Hepatic stellate cell (primary cell): Measurements from ENCODE around the gene MUC6.

ENCODE experiments used
- DNase-seq: peaks from one replicate; pipeline ENCODE4 v3.0.0; 2011; ENCODE audit warnings: low spot score

Gene MUC6

DNA sequence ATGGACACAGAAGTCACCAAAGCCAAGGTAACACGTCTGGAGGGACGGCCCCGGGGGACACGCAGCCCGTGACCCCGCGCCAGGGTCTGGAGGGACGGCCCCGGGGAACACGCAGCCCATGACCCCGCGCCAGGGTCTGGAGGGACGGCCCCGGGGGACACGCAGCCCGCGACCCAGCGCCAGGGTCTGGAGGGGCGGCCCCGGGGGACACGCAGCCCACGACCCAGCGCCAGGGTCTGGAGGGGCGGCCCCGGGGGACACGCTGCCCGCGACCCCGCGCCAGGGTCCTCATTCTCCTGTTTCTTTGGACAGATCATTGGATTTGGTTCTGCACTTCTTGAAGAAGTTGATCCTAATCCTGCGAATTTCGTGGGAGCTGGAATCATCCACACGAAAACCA is 27.1 kb downstream of the MUC6 start:
- DNase-seq, result no peak

DNA sequence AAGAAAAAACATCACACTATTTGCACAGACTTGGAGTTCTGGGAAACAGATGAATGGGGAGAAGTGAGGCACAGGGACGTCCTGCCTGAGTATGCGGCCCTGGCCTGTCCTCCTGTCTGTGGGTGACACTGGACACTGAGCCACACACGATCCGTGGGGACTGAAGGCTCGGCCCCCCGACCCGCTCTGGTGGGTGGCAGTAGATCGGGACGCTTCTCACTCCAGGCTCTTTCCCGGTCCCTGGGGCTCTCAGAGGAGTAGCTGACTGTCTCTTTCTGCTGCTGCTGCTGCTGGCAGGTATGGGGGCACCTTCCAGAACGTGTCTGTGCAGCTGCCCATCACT is 27.7 kb downstream of the MUC6 start:
- no peak for DNase-seq

DNA sequence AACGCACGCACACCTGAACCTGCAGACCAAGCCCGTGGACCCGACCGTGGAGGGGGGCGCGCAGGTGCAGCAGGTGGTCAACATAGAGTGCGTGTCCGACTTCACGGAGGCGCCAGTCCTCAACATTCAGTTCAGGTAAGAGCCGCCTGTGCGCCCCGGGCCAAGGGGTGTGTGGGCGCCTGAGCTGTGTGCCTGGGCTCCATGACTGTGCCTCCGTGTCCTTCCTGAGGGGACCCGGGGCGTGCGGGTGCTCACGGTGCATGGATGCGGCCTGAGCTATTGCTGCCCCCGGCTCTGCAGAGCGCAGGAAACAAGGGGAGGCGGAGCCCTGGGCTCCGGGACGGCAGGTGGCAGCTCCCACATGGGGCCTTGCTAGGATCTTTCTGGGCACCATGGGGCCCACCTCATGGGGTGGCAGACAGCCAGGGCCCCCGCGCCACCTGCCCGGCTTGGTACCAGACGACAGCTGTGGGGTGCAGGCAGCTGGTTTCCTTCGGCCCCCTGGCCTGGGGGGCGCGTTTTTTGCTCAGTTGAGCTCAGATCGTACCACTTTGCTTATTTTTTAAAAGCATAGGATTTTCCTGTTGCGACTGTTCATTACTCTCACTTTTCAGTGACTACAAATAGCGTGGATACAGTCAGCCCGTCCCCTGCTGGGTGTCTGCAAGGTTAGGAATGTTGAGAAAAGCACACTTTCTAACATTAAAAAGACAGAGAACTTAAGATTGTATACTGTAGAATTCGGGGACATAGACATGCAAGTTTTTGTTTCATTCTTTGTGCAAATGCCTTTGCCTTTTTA is 28.3 kb downstream of the MUC6 start:
- DNase-seq, result no peak

DNA sequence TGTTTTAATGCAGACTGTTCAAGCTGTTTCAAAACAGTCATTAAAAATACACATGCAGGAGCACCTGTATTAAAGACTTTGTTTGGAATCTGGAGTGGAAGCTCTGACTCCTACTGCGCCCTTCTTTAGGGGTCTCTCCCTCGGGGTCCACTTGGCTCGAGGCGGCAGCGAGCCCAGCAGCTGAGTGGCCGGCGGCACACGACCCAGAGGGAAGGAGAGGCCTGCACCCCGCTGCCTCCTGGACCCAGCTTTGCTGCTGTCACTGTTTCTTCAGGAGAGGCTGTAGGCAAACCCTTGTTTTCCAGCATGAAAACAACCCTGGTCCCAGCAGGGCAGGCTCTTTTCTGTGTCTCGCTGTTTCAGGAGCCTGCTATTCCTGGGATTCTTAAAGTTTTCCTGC is 29.2 kb downstream of the MUC6 start:
- no peak for DNase-seq

DNA sequence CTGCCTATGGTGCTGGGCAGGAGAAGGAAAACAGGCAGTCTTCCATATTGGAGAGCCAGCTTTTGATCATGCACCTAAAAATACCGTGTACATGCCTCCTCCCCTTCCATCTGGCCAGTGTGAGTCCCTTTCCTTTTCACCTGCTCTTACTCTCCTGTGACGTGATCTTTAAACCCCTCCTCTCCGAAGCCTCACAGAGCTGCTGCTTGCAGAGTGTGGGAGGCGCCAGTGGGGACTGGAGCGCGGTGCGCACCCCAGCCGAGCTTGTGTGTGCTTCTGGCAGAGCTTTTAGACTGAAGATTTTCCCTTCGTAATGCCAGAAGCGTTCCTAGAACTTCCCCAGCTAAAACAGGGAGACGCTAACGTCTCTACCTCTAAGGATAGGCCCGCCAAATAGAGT is 29.8 kb downstream of the MUC6 start:
- DNase-seq, result no peak

DNA sequence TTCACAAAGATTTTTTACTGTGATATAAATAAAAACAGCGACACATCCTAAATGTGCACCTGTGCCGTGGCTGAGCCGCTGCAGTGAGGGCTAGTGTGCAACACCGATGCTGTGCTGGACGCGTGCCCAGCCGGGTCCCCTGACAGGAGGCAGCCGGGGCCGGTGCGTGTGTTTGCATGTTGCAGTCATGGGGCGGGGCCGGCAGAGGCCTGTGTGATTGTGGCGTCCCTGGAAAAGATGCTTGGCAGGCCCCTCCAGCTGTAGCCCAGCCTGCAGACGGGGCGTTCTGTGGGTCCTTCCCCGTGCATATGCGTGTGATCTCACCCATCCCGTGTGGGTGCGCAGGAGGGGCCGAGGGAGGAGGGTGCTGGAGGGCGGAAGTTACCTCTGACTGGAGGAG is 30.6 kb downstream of the MUC6 start:
- DNase-seq, result no peak

DNA sequence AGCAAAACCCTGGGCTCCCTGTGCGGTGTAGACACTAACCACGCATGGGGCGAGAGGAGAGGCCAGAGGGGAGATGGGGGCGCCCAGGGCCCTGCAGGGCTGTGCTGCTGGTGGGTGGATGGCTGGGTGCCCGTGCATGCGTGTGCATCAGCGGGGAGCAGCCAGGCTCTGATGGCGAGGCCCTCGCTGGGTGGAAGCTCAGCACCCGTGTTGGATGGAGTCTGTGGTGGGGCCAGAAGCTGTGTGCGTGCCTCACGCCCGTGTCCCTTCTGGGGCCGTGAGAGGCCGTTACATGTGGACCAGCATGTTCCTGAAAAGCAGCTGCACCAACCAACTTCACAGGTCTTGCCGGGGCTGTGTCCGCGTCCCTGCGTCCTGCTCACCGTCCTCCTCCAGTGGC is 33.4 kb downstream of the MUC6 start:
- no peak for DNase-seq

DNA sequence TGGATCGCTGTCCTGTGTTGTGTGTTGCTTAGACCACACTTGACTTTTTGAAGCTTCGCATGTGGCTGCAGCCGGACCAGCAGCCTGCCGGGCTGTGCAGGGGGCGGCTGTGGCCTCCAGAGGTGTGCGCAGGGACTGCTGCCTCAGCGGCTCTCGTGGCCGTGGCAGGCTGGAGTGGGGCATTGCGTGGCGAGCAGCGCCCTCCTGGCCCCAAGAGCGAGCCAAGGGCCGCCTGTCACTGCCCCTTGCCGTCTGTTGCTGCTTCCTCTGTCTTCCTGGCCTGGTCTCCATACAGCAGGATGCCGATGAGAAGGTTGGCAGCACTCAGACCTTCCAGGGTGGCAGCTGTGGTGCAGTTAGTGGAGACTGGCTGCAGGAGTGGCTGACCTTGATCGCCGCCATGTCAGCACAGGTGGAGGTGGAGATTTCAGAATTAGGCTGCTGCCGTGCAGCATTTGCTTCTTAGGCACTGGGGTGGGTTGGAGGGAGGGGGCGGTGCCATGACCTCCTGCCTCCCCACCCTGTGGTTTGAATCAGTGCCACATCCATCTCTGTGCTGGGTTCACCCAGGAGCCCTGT is 34.0 kb downstream of the MUC6 start:
- DNase-seq, result no peak

DNA sequence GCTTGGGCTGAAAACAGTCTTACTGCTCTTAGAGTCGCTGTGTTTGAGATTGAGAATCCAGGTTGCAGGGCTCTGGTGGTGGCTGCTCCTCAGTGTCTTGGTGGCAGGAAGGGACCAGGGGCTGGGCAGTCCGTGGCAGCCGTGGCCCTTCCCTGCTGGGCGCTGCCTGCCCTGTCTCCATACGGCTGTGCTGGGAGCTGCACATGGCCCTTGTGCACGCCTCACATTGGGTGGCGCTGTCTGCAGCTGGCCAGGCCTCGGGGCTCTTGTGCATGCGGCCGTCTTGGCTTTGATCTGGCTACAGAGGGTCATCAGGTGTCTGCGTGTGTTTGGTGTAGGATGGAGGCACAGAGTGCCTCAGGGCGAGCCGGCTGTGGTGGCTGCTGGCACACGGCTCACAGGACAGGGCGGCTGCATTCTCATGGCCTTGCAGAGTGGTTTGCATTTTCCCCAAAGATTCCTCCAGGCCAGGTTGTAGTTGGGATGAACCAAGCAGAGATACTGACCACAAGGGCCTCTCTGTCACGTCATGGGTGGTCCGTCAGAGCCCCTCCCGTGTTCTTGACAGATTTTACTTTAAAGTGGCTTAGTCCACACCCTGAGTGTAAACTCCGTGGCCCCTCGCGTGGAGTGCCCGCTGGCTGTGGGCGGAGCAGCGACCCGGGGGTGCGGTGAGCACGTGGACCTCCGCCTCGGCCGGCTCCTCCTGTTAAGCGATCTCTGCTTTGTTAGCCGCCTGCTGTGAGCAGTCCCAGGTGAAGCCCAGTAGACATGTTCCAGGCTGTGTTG is 34.7 kb downstream of the MUC6 start:
- no peak for DNase-seq

DNA sequence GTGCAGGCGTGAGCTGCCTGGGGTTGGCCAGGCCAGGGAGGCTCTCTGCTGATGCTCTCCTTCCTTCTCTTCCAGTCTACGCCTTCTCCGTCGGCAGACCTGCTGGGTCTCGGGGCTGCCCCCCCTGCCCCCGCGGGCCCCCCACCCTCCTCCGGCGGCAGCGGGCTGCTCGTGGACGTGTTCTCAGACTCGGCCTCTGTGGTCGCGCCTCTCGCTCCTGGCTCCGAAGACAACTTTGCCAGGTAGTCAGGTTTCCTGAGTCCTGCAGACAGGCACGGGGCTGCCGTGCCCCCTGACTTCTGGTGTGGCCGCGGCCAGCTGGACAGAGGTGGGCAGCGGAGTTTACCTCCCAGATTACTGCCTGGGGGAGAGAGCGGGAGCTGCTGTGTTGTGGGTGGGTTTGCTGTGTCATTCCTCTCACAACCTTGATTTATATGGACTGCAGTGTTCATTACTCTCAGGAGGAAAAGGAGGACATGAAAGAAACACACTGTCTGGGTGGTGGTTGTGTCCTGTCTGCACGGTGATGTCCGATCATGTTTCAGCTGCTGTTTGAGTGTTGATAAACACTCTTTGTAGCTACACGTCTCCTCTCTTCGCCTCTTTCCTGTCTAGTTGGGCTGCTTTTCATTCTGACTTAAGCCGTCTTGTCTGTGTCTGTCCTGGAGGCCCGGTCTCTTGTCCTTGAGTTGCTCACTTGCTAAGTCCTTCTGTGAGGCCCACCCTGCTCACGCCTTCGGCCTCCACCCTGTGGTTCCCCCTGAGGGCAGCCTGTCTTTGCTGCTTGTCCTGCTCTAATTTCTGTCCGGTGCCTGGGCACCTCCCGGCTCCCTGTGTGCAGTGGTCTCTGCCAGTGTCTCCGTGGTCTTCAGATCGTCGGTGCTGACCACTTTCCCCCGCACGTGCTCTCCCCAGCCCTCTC is 35.9 kb downstream of the MUC6 start:
- DNase-seq, result no peak

DNA sequence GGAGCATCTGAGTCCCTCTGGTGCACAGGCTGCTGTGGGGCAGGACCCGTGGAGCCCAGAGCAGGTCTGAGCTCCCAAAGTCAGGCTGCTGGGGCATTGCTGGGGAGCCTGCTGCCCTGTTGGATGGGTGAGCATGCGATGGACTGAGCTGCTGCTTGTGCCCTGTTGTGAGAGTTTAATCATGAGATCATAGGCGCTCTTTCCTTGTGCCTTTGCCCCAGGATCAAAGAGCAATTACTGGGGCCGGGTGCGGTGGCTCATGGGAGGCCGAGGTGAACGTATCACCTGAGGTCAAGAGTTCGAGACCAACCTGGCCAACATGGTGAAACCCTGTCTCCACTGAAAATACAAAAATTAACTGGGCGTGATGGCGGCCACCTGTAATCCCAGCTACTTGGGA is 37.5 kb downstream of the MUC6 start:
- DNase-seq, result no peak

DNA sequence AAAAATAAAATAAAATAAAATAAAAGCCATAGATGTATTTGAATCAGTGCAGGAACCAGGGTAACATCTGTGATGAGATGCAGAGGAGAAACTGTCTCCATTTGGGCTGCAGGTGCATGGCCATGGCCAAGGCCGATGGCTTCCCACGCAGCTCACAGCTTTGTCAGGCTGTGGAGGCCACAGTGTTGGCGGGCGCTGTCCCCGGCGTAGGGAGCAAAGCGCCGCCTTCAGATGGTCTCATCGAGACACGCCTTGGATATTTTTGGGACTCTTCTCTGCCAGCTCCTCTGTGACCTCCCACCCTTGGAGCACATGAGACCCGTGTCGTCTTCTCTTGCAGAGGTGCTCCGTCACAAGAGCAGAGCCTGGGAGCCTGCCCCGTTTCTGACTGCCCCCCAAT is 38.6 kb downstream of the MUC6 start:
- no peak for DNase-seq

DNA sequence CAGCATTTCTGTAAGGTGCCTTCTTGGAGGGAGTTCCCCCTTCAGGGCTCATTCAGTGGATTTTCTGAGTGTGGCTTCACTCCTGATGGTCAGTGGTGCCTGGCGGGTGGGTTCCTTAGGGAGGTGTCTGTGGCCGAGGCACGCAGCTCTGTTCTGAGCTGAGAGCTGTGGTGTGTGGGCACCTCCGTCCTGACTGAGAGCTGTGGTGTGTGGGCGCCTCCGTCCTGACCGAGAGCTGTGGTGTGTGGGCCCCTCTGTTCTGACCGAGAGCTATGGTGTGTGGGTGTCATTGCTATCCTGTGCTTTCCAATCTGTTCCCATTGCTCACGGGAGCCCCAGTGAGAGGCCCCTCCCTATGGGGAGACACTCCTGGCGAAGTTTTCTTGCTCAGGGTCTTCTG is 39.8 kb downstream of the MUC6 start:
- DNase-seq, result no peak

DNA sequence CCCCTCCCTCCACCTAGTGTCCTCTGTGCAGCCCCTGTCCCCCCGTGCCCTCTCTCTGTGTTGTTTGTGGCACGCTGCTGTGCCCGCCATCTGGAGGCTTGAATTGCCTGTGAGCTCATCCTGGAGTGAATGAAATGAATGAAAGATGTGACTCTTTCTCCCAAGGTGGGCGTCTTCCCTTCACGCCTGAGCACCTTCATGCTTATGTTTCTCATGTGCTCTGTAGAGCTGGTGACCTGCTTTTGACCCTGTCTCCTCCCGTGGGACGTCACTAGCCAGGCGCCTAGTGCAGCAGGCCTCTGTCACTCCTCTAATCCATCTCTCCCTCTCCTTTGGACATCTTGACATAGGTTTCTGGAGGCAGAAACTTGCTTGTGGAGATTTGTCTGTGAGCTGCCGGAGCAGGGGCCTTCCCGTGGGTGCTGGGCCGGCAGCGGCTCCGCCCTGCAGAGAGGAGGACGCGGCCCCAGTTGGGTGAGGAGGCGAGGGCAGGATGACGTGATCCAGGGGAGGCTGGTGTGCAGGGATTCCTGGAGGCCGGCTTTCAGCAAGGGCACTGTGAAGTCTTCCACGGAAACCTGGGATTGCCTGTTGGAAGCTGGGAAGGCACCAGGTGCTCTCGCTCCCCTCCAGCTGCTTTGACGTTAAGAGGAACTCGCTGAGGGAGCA is 40.6 kb downstream of the MUC6 start:
- no peak for DNase-seq

DNA sequence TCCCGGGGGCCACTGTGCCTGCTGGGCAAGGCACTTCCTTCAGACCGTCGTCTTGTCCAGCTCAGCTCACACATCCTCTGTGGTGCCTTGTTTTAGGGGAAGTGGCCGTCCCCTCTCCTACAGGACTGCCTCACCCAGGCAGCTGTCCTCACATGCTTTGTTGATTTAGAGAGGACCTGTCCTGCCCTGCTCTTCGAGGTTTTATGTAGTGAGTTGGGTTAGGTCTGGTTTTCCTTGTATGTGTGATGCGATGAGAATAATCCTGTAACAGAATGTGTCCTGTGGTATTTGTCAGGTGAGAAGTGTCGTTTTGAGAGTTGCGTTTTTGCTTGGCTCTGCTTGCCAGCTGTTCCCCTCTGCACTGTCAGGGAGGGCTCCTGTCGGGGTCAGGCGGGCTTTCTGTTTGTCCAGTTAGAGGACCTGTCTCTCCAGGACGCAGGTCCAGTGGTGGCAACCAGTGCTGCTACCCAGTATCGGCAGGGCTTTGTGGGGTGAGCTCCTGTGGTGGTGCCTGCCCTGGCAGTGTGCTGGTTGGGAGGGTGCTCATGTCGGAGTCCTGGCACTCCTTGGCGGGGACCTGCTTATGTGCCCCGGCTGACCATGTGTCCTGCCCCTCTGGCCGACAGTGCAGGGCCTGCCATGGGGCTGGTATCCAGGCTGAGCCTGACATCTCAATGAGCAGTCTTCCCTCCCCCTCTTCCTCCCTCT is 41.3 kb downstream of the MUC6 start:
- DNase-seq, result no peak

DNA sequence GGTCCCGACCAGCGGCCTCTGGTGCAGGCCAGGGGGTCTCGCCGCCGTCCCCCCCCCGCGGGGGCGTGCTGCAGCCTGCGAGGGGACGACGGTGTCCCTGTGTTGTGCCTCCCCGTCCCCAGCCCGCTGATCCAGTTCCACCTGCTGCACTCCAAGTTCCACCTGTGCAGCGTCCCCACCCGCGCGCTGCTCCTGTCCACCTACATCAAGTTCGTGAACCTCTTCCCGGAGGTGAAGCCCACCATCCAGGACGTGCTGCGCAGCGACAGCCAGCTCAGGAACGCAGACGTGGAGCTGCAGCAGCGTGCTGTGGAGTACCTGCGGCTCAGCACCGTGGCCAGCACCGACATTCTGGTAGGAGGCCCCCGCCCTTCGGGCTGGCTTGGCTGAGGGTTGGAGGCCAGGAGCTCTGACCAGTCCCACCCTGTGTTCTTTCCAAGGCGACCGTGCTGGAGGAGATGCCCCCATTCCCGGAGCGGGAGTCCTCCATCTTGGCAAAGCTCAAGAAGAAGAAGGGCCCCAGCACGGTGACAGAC is 42.8 kb downstream of the MUC6 start:
- DNase-seq, result no peak

DNA sequence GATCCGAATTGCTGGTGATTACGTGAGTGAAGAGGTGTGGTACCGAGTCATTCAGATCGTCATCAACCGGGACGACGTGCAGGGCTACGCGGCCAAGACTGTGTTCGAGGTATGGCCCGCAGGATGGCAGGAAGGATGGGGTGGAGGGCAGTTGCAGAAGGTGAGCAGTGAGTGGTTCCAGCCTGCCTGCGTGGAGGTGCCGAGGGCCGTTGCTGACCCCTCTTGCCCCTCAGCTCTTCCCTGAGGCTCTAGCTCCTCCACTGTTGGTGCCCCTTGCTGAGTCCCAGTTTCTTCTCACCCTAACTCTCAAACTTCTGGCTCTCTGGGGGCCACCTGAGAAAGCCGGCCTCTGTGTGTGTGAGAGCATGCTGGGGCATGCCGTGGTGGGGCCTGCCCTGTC is 43.9 kb downstream of the MUC6 start:
- no peak for DNase-seq

DNA sequence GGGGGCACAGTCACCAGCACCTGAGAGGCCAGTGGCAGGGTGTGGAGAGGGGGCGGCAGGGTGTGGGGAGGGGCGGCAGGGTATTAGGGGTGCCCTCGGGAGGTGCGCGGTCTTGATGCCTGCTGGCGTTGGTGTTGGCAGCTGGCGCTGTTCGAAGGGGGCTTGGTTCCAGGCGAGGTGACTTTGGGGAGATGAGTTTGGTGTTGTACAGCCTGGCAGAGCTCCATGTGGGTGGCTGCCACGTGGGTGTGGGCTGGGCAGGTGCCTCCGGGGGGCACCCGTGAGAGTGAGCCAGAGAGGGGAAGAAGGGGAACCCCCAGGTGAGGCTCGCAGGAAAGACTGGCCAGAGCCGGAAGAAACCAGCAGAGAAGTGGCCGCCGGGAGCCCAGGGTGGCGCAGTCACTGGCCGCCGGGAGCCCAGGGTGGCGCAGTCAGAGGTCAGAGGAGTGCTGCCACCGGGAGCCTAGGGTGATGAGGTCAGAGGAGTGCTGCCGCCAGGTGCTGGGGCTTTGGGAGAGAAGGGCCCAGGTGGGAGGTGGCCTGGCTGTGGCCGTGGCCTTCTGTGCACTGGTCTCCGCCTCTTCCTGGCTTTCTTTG is 44.7 kb downstream of the MUC6 start:
- DNase-seq, result no peak

DNA sequence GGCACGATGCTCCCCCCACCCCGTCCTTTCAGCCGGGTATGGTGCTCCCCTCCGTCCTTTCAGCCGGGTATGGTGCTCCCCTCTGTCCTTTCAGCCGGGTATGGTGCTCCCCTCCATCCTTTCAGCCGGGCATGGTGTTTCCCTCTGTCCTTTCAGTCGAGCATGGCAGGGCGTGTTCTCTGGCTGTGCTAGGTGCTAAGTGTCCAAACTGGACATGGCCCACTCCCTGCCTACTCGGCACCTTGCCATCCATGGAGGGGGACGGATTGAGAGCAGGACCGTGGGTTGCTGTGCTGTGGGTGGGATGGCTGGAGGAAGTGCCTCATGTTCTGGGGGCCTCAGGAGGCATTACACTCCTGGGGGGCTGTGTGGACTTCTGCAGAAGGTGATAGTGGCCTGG is 45.5 kb downstream of the MUC6 start:
- DNase-seq, result no peak

DNA sequence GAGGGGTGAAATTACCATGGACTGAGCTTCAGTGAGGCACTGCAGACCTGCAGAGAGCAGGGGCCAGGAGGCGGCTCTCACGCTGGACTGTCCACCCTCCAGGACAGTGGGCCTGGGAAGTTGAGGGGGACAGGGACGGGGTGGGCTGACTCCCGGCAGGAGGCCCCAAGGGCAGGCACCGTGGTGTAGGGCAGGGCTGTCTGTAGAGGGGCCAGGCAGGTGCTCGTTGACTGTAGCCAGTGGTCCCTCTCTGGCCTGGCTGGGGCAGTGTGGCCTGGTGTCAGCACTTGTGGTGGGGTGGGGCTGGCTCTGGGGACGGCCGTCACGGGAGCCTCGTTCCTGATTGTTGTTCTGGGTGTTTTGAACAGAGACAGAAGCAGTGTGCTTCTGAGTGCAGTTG is 46.4 kb downstream of the MUC6 start:
- no peak for DNase-seq

DNA sequence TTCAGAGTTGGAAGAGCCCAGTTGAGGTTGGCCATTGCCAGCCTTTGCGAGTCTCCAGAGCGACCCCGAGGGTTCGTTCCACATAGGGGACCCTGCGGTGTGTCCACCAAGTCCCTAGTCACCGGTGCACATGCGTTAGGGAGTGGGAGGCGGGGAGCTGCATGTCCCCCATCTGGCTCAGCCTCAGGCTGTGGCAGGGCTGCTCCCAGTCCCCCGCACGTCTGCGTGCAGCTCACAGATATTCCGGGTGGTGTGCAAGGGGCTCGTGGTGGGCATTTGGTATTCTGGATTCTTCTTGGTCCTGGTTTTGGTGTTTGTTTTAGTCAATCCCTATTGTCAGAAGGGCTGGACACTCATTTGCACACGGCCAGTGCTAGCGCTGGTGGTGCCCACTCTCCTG is 48.8 kb downstream of the MUC6 start:
- no peak for DNase-seq
